ENCODE results near the gene PNISR.

- no peak for TF ChIP-seq EZH2 (optimal IDR thresholded peaks at IDR 0.05; ENCODE audit: low read depth, low read length)
- TF ChIP-seq CTCF (IDR thresholded peaks at IDR 0.05; ENCODE audit: low read length) = no peak
Measured at GRCh38 chr6:99432877-99433276, 7.8 kb upstream of the PNISR start.
